MV-4-11 (cell line): Measurements from ENCODE around the gene UBTD1.
A peak's percentile ranks its signal among the peaks of the same experiment; 100 is the strongest.
"Not testable (repeated sequence)": the region's sequence is repeated elsewhere in the genome, so short reads cannot be mapped to it uniquely, and the experiment has no call there.

Experiments used
- DNase-seq: peaks from one replicate; lab custom pipeline; 2025; lab: John Stamatoyannopoulos, UW

UBTD1 gene

GRCh38 chr10:97515271-97515978, 16.7 kb downstream of the UBTD1 start:
- no peak for DNase-seq

GRCh38 chr10:97517096-97517750, 18.5 kb downstream of the UBTD1 start:
- no peak for DNase-seq

- no peak for DNase-seq
These were observed 19.1 kb downstream of the UBTD1 start for GRCh38 chr10:97517778-97518300.

DNA sequence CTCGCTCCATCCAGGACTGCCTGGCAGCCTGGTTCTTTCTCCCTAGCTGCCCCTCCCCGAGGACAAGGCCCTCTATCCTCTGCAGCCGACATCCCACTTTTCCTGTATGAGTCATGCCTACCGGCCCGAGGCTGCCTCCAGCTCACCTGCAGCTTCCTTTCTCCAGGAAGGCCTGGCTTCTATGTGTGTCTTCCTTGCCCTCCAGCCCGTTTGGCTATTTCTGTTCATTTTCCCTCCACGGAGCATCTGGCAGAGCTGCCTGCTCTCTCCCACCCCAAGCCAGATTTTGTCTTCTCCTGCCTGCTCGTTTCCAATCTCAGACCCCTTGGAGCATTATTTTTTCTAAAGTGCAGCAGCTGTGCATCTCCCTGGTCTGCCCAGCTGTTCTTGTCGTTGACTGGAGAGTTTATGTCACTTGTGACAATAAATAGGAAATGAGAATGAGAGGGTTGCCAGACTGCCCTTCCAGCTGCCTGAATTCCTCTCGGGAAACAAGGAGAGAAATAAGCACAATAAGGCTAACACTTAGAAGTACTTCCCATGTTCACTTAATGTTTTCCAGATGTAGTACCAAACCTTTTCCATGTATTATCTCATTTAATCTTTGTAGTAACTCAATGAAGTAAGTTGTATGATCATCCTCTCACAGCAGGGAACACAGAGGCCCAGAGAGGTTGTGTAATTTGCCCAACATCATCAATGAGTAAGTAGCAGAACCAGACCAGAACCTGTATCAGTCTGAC, 19.7 kb downstream of the UBTD1 start:
- DNase-seq: peak; percentile 10

DNA sequence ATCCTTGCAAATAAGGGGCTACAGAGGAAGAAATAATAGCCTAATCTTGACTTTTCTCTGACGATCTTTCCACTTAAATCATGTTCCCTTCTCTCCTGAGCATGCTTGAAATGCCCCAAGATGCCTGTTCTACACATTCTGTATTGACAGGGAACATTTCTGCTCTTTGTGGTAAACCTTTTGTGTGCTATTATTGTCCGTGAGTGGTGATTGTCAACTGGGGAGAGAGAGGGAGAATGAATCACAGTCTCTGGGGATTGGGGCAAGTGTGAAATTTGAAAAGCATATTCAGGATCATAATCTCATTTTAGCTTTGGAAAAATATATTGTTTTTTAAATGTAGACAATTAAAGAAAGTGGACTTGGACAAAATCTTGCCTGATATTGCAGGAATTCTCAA, 20.6 kb downstream of the UBTD1 start:
- DNase-seq: no peak

DNA sequence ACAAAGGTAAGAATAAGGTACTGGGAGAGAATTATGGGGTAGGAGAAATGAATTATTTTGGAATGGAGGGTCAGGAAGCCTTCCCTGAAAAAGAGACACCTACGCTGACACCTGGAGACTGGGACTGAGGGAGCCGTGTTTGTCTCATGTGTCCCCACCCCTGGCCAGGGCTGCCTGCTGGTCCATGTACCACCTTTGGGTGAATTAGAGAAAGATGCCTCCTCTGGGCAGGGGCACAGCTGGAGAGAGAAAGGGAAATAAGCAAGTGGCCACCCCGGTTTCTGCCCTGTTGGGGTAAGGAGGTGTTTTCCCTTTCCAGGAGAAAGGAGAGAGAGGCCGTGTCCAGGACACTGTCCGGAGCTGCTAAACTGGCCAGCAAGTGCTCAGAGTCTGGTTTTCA, 21.8 kb downstream of the UBTD1 start:
- no peak for DNase-seq

DNA sequence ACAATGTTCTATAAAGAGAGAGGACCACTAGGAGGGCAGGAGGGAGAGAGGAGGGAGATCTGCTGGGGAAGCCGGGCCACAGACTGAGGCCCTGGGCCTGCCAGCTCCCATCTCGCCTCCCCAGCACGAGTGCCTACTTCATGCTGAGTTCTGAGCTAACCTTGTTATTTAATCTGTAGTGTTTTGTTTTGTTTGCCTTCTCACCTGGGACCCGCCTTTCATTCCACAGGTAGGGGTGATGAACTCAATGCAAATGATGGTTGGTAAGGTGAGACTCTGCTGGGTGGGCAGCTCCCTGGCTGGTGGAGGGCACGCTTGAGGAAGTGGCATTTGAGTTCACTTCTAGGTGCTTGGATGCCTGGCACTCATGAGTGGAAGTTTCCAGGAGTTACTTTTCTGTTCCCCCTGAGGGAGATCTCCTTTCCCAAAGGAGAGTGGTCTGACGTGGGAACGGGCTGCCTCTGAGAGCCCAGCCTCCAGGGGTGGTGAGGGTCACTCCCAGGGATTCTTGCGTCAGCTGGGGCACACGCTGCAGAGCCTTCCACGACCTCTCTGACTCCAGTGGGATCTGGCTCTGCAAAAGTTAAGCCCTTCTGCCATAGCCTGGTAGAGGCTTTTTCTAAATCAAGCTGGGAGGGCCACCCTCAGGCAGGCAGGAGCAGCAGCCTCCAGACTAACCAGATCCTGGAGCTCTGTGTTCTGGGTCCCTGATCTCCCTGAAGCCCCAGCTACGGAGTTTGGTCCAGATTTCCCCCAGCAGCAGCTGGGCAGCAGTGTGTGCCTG, 22.4 kb downstream of the UBTD1 start:
- DNase-seq: no peak

GRCh38 chr10:97522071-97522470, 23.3 kb downstream of the UBTD1 start:
- no peak for DNase-seq

- no peak for DNase-seq
These were observed 24.2 kb downstream of the UBTD1 start for GRCh38 chr10:97522937-97523336.

DNA sequence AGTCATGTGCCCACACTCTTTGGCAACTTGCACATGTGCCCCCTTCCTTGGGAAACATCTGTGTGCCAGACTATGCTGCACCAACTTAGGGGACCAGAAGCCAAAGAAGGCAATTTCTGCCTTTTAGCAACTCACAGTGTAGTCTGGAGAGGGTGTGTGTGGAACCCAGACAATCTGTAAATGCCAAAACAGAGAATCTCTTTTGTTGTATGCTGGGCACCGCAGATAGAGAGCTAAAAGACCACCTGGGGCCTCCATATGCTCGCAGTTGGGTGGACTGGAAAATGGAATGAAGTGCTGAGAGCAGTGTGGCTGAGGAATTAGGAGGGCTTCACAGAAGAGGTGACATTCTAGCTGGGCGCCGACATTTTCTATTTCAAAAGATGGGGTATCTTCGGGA, 26.4 kb downstream of the UBTD1 start:
- no peak for DNase-seq

GRCh38 chr10:97525683-97526110, 27.0 kb downstream of the UBTD1 start:
- DNase-seq: no peak

GRCh38 chr10:97528876-97529275, 30.2 kb downstream of the UBTD1 start:
- not testable (repeated sequence) for DNase-seq

DNA sequence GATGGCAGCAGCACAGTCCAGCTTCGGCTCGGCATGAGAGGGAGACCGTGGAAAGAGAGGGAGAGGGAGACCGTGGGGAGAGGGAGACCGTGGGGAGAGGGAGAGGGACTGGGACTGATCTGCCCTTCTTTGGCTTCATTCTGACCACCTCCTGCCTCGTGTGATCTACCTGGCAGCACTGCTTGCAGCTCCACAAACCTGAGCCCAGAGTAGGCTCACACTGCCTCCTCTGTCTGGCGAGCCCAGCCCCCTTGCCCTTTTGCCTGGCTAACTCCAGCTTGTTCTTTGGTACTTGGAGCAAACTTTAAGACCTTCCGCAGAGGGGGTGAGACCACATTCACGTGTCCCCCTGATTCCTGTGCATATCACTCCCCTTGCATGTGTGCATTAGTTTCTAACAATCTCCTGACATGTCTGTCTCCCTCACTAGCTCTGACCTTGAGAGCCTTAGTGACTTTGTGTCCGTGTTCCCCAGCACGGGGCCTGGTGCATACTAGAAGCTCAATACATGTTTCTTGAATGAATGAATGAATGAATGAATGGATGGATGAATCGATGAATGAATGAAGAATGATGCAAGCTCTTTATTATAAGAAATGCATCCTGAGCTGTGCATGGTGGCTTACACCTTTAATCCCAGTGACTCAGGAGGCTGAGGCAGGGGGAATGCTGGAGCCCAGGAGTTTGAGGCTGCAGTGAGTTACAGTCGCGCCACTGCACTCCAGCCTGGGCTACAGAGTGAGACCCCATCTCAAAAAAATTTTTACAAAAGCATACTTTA, 31.2 kb downstream of the UBTD1 start:
- DNase-seq: no peak

DNA sequence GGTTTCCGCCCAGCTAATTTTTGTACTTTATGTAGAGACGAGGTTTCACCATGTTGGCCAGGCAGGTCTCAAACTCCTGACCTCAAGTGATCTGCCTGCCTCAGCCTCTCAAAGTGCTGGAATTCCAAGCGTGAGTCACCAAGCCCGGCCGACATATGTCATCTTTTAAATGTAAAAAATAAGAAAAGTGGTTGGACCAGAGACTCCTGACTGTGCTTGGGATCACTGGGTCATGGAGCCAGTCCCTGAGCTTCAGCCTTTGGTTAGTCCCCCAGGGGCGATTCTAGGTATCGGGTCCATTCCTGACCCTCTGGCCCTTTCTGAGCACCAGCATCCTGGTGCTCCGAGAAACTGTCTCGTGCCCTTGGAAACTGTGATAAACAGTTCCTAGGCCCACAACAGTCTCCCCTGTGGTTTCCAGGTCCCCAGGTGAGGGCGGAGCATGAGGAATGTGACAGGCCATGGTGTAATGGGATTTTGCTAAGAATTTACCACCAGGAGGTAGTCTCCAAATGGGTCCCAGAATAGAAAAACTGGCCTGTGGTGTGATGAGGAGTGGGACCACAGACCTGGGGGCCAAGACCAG, 32.8 kb downstream of the UBTD1 start:
- DNase-seq: no peak

DNA sequence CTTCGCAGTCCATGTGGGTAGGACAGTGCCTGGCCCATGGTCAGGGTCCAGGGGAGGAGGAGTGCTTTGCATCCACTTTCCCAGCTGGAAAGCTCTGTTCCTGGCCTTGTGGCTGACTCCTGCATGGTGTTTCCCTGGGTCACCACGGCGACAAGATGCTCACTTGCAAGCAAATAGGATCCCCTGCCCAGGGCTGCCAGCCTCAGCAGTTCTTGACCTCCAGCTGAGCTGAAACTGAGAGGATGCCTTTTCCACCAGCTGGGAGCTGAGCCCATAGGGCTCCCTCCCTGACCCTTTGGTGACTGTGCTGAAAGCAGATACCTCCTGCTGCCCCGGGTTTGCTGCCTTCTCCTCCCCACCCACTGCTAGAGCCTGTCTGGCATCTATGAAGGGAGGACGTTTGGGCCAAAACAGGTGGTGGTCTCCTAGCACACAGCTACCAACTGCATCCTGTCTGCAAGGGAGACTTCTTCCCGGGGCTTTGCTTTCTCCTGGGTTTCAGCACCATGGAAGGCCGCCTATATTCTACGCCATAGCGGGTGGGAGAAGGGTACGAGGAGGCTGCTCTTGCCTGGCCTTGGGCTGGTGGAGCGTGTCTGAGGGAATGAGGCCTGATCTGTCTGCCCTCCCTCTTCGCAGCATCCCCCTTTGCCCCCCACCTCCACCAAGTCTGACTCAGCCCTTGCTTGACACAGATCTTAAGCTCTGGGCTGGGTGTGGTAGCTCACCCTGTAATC, 34.4 kb downstream of the UBTD1 start:
- no peak for DNase-seq

DNA sequence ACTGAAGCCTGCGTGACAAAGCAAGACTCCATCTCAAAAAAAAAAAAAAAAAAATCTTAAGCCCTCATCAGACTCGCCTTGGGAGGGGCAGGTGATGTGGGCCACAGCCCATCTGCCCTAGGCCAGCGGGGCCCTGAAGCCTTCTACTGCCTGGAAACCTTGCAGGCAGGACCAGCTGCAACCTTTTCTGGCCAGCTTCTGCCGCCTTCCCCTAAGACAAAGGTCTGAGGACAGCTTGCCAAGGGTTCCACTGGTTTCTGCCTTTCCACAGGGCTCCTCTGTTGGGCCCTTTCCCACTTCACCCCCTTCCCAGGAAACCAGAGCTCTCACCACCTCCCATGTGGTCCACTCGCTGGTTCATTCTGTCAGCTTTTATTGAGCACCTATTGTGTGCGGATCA, 35.2 kb downstream of the UBTD1 start:
- no peak for DNase-seq

GRCh38 chr10:97534746-97535367, 36.1 kb downstream of the UBTD1 start:
- DNase-seq: peak; percentile 1

DNA sequence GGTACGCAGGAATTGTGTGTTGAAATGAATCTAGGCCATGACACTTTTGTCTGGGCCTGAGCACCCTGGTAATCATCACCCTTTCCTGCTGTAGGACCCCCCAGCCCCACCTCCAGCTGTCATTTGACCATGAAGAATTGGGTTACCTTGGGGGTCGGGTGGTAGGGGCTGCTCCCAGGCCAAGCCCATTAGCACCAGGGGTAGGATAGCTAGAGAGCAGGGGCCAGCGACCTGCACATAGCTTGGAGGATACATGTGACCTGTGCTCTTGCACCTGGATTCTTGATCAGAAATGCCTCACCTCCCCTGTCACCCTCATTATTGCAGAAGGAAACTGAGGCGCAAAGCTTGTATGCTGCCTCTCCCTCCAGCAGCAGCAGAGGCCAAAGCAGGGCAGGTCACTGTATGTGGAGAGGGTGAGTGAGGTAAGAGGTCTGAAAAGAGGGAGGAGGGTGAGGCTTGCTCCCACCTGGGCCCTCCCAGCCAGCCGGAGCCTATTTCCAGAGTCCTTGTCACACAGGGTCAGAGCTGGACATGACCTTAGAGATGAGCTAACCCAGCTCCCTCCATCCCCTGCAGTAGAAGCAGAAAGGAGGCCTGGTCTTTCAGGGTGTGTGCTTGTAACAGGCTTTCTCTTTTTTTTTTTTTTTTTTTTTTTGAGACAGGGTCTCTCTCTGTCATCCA, 38.6 kb downstream of the UBTD1 start:
- no peak for DNase-seq

- no peak for DNase-seq
These were observed 39.7 kb downstream of the UBTD1 start for GRCh38 chr10:97538411-97538810.
